Stimulated activated CD8-positive, alpha-beta memory T cell treated with anti-CD3 and anti-CD28 coated beads, Interleukin-15, amount 100 ng/mL, for 48 hours (primary cell): ENCODE results near the gene WDR45B.

Experiments used
- DNase-seq, 2 donors: peaks; one replicate each; pipeline ENCODE4 v3.0.0-alpha.2; 2020; ENCODE audit warnings: low read depth in 2 of 2

WDR45B gene

DNA sequence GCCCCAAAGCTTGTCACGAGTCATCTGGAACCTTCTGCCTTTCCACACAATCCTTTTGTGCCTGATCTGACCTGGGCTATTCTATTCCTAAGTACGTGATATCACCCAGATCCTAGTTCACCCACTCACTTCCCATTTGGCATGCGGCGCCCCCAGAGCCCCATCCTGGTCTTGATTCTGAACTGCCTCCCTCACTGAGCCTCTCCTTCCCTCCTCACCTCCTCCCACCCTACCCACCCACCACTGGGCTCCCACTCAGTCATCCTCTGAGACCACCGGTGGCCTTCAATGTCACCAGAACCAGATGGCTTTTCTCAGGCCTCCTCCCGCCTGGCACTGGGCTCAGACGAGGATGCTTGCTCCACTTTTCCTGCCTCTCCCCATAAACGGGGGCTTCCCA is 18.5 kb downstream of the WDR45B start:
- DNase-seq: no peak

DNA sequence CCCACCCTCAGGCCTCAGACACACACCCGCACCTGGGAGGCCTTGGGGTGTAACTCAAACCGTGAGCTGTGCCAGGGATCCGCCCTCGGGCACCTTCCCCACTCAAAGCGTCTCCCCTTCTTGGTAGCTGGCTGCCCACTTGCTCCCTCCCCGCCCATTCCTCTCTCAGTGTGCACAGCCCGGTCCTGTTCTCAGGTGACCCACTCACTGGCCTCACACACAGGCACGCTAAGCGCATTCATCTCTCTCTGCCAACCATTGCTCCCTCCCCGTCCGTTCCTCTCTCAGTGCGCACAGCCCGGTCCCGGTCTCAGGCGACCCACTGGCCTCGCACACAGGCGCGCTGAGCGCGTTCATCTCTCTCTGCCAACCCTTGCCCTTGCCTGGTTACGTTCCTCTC is 20.8 kb downstream of the WDR45B start:
- DNase-seq: no peak

GRCh38 chr17:82623707-82624106 is 24.5 kb downstream of the WDR45B start:
- no peak for DNase-seq

GRCh38 chr17:82619641-82620040 is 28.6 kb downstream of the WDR45B start:
- DNase-seq: no peak

DNA sequence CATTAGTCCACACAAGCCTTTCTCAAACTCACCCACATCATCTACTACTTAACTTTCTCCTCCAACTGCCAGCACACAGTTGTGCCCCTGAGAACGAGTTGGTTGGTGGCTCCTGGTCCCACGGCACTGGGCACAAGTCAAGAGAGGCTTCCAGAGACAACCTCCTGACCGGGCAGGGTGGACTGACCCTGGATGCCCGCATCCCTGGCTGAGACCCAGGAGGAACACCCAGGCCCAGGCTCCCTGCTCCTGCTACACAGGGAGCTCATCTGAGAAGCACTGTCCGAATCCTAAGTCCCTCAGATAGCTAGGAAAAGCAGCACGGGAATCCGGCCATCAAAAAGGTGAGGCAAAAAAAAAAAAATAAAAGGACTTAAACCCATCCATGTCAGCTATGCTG is 29.0 kb downstream of the WDR45B start:
- no peak for DNase-seq

DNA sequence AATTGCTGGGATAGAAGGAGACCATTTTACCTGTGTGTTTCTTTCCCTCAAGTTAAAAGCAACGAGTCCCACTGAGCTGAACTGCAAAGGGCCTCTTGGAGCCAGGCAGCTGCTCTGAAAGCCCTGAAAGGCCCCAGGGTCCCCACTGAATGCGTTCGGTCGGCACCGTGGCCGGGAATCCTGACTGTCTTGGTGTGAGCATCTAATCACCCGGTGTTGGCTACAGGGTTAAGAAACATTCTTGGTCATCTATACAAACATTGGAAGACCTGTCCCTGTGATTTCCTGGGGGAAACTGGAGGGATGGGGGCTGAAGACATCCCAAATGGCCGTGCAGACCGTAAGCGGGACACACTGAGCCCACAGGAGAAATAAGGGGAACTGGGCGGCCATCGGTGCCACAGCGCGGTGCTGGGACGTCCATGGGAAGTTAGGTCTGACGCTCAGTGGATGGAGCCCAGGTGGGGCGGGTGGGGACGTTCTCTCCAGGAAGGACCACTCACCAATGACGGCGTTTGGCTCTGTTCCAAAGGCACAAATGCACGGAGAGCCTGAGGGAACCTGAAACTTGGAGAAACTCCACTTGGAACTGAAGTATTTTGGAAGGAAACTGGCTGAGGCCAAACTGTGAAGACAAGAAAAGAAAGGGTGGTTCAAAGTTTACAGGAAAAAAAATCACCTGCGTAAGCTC is 32.1 kb downstream of the WDR45B start:
- DNase-seq: no peak

- no peak for DNase-seq
These were observed 32.9 kb downstream of the WDR45B start for GRCh38 chr17:82615084-82616020.

DNA sequence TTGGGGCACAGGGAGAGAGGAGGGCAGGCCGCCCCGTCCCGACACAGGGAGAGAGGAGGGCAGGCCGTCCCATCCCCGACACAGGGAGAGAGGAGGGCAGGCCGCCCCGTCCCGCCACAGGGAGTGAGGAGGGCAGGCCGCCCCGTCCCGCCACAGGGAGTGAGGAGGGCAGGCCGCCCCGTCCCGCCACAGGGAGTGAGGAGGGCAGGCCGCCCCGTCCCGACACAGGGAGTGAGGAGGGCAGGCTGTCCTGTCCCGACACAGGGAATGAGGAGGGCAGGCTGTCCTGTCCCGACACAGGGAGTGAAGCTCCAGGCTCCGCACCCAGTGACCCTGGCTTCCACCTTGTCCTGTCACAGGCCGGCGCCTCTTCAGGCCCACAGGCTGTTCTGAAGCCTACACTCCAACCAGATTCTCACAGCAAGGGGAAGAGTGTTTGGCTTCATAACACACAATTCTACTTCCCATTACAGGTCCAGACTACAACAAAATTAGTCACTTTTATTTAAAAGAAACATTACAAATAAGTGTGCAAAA is 34.1 kb downstream of the WDR45B start:
- DNase-seq: no peak

DNA sequence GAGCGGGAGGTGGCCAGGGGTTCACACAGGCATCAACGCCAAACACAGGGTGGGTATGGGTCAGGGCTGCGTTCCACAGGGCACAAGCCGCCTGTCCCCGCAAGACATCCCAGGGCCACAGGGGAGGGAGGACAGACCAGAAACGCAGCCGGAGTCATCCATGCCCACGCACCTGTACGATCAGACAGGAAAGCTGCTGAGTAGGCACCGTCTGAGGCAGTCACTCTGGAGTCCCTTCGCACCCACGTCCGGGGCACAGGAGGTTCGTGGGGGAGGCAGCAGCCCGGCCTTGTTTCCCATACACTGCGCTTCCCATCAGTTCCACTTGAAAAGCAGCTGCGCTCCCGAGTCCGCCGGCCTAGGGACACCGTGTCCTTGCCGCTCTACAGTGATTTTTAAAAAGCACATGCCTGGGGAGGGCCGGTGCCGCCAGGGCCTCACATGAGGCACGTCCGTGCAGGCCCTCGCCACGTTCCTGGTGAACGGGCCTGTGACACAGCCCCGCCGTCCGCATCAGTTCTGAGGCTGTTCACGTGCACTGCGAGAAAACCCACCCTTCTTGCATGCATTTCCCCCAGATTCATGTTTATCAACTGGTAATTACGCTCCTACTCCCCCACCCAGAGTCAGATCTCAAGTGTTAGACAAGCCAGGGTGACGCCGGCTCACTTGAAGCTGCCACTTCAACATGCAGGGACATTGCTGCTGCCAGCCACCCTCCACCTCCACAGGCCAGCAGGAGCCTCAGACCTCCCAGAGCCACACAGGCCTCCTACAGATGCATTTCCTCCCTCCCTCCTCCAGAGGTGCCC is 34.8 kb downstream of the WDR45B start:
- no peak for DNase-seq

DNA sequence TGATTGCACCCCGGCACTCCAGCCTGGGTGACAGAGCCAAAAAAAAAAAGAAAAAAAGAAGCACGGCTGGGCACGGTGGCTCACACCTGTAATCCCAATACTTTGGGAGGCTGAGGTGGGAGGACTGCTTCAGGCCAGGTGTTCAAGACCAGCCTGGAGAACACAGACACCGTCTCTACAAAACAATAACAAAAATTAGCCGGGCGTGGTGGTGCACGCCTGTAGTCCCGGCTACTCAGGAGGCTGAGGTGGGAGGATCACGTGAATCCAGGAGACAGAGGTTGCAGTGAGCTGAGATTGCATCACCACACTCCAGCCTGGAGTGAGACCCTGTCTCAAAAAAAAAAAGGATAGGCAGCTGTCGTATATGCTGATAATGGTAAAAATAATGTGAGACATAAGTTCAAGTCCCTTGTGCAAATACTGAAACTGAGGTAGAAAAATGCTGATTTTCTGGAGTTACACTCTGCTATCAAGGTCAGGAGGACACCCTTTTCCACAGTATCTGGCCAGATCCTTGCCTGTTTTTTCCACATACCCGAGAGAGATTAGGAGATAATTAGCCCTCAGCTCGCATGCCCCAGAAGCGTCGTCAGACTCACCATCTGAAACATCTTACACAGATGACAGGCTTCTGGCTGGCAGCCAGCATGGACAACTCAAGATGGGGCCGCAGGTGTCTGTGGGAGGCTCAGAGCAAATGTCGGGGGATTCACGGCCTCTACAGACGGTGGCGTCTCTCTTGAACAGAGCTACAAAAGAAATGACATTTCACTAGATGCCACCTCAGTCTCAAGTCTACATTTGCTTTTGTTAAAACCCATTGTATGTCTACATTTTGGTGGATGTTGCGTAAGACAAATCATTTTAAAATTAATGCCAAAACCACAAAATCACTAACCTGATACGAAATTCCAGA is 36.8 kb downstream of the WDR45B start:
- no peak for DNase-seq

DNA sequence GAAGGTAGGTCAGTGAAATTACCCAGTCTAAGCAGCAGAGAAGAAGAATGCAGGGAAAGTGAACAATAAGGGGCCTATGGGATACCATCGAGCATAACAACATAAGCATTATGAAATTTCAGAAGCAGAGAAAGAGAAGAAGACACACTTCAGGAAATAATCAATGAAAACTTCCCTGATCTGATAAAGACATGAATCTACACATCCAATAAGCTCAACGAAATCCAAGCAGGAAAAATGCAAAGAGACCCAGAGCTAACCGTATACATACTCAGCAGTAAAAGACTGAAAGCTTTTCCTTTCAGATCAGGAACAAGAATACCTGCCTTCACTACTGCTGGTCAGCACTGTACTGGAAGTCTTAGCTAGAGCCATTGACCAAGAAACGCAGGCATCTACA is 38.6 kb downstream of the WDR45B start:
- no peak for DNase-seq

- DNase-seq: no peak
These were observed 39.4 kb downstream of the WDR45B start for GRCh38 chr17:82608816-82609215.

DNA sequence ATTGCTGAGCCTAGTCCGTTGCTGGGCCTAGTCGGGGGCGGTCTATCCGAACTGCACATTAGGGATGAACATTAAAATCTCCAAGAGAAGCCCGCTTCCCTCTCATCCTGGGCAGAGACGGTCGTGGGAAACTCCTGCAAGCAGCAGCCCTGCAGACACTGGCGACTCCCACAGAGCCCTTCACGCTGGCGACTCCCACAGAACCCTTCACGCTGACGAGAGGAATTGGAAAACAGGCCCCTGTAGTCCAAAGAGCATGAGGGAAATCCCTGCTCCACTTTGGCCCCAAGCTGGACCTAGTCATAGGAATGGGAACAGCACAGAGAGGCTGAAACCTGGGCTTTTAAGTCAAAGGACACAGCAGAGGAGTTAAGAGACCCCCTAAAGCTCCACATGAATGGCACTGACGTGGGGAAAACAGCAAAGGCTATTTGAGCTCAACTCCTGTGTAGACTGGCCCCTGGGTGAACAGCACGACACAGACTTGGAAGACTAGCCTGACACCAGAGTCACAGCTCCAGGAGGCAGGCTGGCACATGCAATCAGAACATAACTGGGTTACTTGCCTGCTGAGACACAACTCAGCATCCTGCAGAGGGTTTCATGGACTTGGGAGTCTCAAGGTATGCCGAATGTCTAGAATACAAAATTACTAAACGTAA is 42.2 kb downstream of the WDR45B start:
- no peak for DNase-seq

- DNase-seq: no peak
These were observed 43.7 kb downstream of the WDR45B start for GRCh38 chr17:82604532-82604931.

DNA sequence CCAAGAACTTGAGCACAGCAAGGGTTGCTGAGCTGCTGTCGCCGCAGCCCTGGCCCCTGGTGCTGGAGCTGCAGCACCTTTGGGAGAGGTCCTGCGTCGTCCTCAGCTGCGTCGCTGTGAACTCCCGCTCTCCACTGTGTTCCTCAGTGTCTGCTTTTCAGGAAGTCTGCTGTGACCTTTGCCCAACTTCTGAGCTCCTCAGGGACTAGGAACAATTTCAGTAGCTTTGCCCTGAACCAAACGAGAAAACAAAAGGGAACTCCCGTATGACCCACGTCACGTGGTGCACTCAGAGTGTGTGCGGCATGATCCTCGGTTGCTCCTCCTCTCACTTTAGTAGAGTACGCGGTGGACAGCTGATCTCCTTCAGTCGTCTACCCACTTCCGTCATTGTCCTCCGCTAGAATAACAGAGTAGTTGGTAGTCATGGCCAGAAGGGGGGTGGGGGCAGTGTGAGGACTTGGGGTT is 44.2 kb downstream of the WDR45B start:
- no peak for DNase-seq

DNA sequence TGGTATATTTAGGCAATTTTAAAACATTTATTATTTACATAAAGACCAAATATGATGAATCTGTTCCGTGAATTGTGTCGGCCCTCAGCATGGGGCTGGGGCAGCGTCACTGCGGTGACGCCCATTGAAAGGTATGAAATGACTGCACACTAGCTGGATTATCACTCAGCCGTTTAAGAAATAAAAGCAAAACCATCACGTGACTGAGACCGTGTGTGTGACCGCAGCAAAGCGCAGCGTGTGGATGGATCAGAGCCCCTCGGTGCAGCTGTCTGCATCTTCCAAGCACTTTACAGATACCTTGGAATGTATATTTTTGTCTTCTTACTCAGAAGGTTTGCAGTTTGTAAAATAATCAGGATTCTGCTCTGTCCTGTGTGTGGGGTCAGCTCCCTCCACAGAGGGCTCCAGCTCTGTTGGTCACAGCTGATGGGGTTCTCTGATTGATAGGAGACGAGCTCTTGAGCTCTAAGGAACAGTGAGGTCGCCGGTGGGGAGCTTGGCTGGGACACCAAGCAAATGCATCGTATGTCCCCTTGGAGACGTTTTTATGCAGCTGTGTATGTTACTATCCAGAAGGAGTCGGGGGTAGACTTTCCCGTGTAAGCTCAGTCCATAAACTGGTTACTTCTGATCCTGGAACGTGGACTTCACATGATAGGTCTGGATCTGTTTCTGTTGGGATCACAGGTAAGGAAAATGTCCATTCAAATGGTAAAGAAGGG is 45.1 kb downstream of the WDR45B start:
- no peak for DNase-seq

DNA sequence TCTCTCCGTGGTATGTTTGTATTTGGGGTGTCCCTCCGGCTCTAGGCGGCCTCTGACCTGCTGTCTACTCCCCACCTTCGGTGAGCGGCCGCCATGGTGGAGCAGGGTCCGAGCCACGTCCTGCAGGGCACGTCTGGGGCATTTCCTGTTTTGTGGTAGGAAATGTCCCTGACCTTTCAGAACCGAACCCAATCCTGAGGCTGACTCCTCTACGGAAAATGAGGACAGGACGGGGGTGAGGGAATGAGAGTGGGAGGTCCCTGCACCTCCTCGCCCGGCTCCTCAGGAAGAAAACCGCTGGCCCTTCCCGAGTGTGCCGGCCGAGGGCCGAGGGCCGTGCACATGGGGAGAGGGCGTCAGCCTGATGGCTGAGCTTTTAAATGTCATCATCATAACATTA is 45.8 kb downstream of the WDR45B start:
- DNase-seq: no peak

- DNase-seq: no peak
These were observed 46.7 kb downstream of the WDR45B start for GRCh38 chr17:82601447-82602000.

GRCh38 chr17:82600731-82601446 is 47.4 kb downstream of the WDR45B start:
- no peak for DNase-seq
